Ovary (tissue), 9 donors: ENCODE results near the gene LAPTM5. TPM values are rescaled to one million over a fixed set of nuclear protein-coding genes. Genes with fewer than 3 reads are reported as not detected.
A peak's percentile ranks its signal among the peaks of the same experiment; 100 is the strongest.

Experiments used
- DNase-seq, 5 donors: peaks; one replicate each; pipeline ENCODE4 v3.0.0-alpha.2; 2019 to 2020
- H3K27ac ChIP-seq, 2 donors: fragments of 200-600 bp; one replicate each; pipeline versions ENCODE4 v1.5.1 to v1.8.0; 2019 to 2022
- H3K27me3 ChIP-seq: fragments of 200-600 bp; one replicate; pipeline ENCODE4 v1.8.0; 2022
- H3K36me3 ChIP-seq: fragments of 200-600 bp; sonication (generic); one replicate; pipeline ENCODE4 v1.5.1; 2019
- H3K4me1 ChIP-seq: one replicate; pipeline ENCODE4 v1.8.1; 2013; ENCODE audit warnings: mild to moderate bottlenecking, moderate library complexity; ENCODE audit not compliant: insufficient read depth
- H3K4me3 ChIP-seq: fragments of 200-600 bp; sonication (generic); one replicate; pipeline ENCODE4 v1.5.1; 2017
- H3K9me3 ChIP-seq, 2 donors: fragments of 200-600 bp in 1 of 2; sonication (generic) in 1 of 2; one replicate each; pipeline versions ENCODE4 v1.5.1 to v1.8.1; 2013 to 2019; ENCODE audit warnings: mild to moderate bottlenecking in 1 of 2, moderate library complexity in 1 of 2
- CTCF ChIP-seq, 3 donors: fragments of 450-650 bp in 2 of 3; fragments of 200-600 bp in 1 of 3; IDR thresholded peaks; one replicate each; pipeline versions ENCODE4 v1.5.1 to v1.8.0; 2016 to 2022; ENCODE audit warnings: antibody characterized with exemption in 3 of 3, mild to moderate bottlenecking in 1 of 3
- EP300 ChIP-seq: sonication (generic); formaldehyde crosslinking; IDR thresholded peaks from one replicate; pipeline ENCODE4 v1.6.1; 2017; ENCODE audit warnings: antibody characterized with exemption
- POLR2A ChIP-seq: fragments of 450-650 bp; IDR thresholded peaks from one replicate; pipeline ENCODE4 v1.6.1; 2017; ENCODE audit warnings: antibody characterized with exemption, mild to moderate bottlenecking, moderate library complexity
- WGBS, 3 donors: extraction: QIAGEN DNeasy Blood & Tissue Kit in 1 of 3; methylation state at CpG; one replicate each; pipeline versions ENCODE4 v1.1.5 to v1.1.7; 2013 to 2017; 5-methylcytosine and 5-hydroxymethylcytosine counted together
- intact Hi-C, 4 donors: fragments of 100-400 bp; cut with DNase I; formaldehyde crosslinking; loops; one replicate each; pipeline versions ENCODE4 v1.11.0 to v1.15.1; 2022 to 2023
- polyA plus RNA-seq, 2 donors: library from polyadenylated mRNA; stranded (reverse); fragments of 200-250 nt in 1 of 2; fragments of 350-450 nt in 1 of 2; fragmentation: Illumina TruSeq in 1 of 2; extraction: RNeasy Lipid Tissue Mini Kit (QIAGEN cat#74804) in 1 of 2; gene quantifications; one replicate each; pipeline ENCODE4 v1.2.3, GENCODE V29; 2013 to 2014
- total RNA-seq, 7 donors: library from RNA; depleted of rRNA in 2 of 7; stranded (reverse); fragments of >200 nt in 2 of 7; fragmentation: NEBNext Ultra II Directional in 3 of 7; extraction: Animal tissue kit (Norgen Biotek cat#: 25700) in 3 of 7; gene quantifications; one replicate each; pipeline versions ENCODE4 v1.1.0 to v1.2.4, GENCODE V29; 2016 to 2023
- donor health status: DM: no; HTN: no; CAD: no; lungs with moderate emphysema.
- donor health status: DM: no; HTN: no; CAD: no.
- donor health status: Bipolar disorder and iron deficiency.
- donor health status: DM: yes; HTN: yes; CAD: no.
- donor health status: DM: no; HTN: no; CAD: no.
- donor health status: DM: yes; HTN: yes; CAD: no.

The LAPTM5 gene
- total and polyA plus RNA-seq, 9 donors = 15.3 to 103 (median 20.3) TPM

DNA sequence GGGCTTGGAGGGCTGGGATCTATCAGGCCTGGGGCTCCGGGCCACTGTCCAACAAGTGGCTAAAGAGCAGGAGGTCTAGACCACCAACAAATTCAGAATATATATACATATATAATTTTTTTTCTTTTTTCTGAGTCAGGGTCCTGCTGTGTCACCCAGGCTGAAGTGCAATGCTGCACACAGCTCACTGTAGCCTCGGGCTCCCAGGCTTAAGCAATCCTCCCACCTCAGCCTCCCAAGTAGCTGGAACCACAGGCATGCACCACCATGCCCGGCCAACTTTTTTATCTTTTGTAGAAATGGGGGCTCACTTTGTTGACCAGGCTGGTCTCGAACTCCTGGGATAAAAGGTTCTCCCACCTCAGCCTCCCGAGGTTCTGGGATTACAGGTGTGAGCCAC is 6.8 kb upstream of the LAPTM5 start:
- Histone ChIP-seq H3K27ac (peak overlapping the region in 1 of 2 donors; percentile 4), H3K4me3 (no peak overlapping the region), H3K9me3 (no peaks in the 10 kb centered on the region), H3K36me3 (no peaks in the 10 kb centered on the region), H3K4me1 (peaks cover 6% of the 10 kb centered on the region), H3K27me3 (no peaks in the 10 kb centered on the region)
- intact Hi-C loops = no loop called here
- 69 to 78% (median 74%) methylated on average over 5 of the region's 5 CpGs for WGBS, 3 donors
- TF ChIP-seq POLR2A = no peak
- no peak for TF ChIP-seq EP300
- TF ChIP-seq CTCF (IDR thresholded peaks at IDR 0.05) = no peak
- no peak for DNase-seq

DNA sequence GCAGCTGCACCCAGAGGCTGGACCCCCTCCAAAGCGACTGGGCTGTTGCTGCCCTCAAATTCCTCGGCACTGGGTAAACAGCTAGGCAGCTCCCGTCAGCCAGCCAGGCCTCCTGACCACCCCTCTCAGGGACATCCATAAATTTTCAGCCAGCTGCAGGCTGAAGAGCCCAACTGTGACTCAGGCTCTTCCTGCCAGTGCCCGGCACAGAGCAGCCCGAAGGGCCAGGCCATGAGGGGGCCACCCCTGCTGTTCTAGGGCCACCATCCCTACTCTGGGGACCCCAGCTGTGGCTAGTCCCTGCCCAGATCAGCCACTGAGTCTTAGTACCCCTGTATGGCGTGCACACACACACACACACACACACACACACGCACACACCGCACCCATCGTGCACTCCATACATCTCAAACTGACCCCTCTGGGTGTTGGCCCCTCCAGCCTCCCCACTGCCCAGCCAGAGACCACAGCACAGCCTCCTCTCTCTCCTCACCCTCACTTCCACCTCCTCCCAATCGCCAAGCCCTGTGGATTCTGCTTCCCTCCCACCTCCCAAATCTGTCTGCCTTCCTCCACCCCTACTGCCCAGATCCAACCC is 6.2 kb upstream of the LAPTM5 start:
- Histone ChIP-seq H3K9me3 (no peaks in the 10 kb centered on the region), H3K36me3 (no peaks in the 10 kb centered on the region), H3K4me3 (no peak overlapping the region), H3K4me1 (peaks cover 6% of the 10 kb centered on the region), H3K27me3 (no peaks in the 10 kb centered on the region), H3K27ac (peak overlapping the region in 1 of 2 donors; percentile 4)
- TF ChIP-seq CTCF (IDR thresholded peaks at IDR 0.05) (no peak), EP300 (no peak), POLR2A (no peak)
- peak in 3 of 5 donors; percentile 47 to 53 (median 50) for DNase-seq
- intact Hi-C loops = no loop called here
- 51 to 55% (median 53%) methylated on average over 10 of the region's 10 CpGs for WGBS, 3 donors

- TF ChIP-seq EP300 (no peak), CTCF (IDR thresholded peaks at IDR 0.05) (no peak), POLR2A (no peak)
- Histone ChIP-seq H3K27ac (peak overlapping the region in 1 of 2 donors; percentile 4), H3K4me3 (no peak overlapping the region), H3K27me3 (no peaks in the 10 kb centered on the region), H3K9me3 (no peaks in the 10 kb centered on the region), H3K4me1 (peaks cover 6% of the 10 kb centered on the region), H3K36me3 (no peaks in the 10 kb centered on the region)
- WGBS, 3 donors = 72 to 84% (median 77%) methylated on average over 7 of the region's 7 CpGs
- intact Hi-C loops = no loop called here
- no peak for DNase-seq
Measured at GRCh38 chr1:30762930-30763650, 5.5 kb upstream of the LAPTM5 start.

DNA sequence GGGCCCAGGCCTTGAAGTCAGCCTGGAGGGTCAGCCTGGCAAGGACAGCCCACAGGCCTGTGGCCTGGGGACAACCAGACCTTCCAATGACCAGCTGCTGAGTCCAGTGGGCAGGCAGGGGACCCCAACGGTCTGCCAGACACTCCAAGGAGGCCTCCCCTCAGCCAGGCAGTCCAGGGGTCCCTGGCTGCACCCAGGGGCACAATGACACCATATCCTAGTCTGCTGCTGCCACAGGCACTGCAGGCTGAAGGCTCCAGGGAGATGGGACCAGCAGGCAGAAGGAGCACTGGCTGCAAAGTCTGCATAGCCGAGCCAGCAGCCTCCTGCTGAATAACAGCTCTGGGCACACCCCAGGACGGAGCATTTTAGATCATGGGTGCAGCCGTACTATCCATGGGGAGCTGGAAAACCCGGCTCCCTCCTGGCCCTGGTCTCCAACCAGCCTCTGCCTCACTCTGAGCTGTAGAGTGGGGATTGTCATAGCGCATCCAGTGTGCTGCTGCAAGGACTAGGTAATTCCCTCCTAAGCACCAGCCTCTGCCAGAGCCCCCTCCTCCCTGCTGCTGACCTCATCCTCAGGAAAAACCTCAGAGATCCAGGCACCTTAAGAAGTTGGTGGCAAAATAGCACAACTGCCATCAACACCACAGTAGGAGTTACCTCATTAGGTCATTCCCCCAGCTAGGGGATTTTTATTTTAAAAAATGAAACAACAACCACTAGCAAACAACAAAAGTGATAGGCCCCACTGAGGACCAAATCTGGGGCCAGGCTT is 4.8 kb upstream of the LAPTM5 start:
- intact Hi-C loops = no loop called here
- 70 to 78% (median 75%) methylated on average over 6 of the region's 6 CpGs for WGBS, 3 donors
- peak overlapping the region in 1 of 2 donors; percentile 0 for H3K27ac ChIP-seq
- no peak for TF ChIP-seq EP300
- TF ChIP-seq CTCF (IDR thresholded peaks at IDR 0.05) = no peak
- no peak for TF ChIP-seq POLR2A
- H3K4me1 ChIP-seq = peaks cover 6% of the 10 kb centered on the region
- DNase-seq = no peak
- H3K27me3 ChIP-seq = no peaks in the 10 kb centered on the region
- no peaks in the 10 kb centered on the region for H3K9me3 ChIP-seq
- H3K36me3 ChIP-seq = no peaks in the 10 kb centered on the region
- H3K4me3 ChIP-seq = no peak overlapping the region
